ENCODE measurements around the gene VPS13A.

- TF ChIP-seq POLR2A (IDR thresholded peaks at IDR 0.05; ENCODE audit: low read length), result no peak
- no peak for TF ChIP-seq GATA1 (IDR thresholded peaks at IDR 0.05; ENCODE audit: low read depth, low read length)
These were observed 240.9 kb downstream of the VPS13A start for GRCh38 chr9:77418226-77418625.
